GM21576 (cell line): Measurements from ENCODE around the gene KCNMA1.

Experiments
- ATAC-seq: cut with Tn5 transposase; IDR thresholded peaks from one replicate; pipeline ENCODE4 v1.9.1; 2021; ENCODE audit warnings: mild to moderate bottlenecking, moderate library complexity; ENCODE audit not compliant: unreplicated experiment

KCNMA1 gene

DNA sequence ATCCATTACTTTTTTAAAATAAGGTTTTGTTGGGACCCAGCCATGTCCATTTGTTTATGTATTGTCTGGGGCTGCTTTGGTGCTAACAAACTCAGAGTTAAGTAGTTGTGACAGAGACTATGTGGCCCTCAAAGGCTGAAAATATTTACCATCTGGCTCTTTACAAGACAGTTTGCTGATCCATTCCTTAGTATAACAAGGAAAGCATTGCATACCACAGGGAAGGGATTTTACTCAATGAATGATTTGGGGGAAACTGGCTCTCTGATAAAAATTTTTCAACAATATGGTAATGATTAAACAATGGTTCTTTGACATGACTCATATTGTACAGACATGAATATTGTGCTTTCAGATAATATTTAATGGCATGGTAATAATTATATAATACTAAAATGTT lies 738.1 kb downstream of the KCNMA1 start:
- no peak for ATAC-seq

DNA sequence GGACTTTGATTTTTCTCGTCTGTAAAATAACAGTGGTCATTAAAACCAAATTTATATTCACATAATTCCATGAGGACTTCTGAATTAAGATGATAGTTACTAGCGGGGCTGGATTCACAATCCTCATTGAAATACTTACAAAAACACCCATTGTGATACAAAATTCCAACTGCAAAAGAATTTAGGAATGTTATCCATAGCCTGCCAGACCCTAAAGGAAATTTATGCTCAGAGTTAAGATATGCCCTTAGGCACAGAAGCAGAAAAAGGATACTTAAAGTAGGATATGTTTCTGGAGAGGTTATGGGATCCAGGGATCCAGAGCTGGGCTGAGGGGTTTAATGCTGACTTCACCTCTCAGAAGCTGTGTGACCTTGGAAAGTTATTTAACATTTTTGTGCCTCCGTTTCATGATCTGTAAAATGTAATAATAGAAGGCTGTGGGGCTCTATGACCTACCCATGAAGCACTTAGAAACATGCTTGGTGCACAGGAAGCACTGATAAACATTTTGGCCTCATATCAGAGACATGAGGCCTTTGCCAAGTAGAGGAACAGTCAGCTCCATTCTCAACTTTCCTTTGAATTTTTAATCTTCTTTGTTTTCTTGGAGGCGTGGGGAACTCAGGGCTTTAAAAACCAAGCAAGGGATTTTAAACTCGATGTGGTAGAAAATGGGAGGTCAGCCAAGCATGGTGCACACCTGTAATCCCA lies 744.7 kb downstream of the KCNMA1 start:
- ATAC-seq, result no peak

DNA sequence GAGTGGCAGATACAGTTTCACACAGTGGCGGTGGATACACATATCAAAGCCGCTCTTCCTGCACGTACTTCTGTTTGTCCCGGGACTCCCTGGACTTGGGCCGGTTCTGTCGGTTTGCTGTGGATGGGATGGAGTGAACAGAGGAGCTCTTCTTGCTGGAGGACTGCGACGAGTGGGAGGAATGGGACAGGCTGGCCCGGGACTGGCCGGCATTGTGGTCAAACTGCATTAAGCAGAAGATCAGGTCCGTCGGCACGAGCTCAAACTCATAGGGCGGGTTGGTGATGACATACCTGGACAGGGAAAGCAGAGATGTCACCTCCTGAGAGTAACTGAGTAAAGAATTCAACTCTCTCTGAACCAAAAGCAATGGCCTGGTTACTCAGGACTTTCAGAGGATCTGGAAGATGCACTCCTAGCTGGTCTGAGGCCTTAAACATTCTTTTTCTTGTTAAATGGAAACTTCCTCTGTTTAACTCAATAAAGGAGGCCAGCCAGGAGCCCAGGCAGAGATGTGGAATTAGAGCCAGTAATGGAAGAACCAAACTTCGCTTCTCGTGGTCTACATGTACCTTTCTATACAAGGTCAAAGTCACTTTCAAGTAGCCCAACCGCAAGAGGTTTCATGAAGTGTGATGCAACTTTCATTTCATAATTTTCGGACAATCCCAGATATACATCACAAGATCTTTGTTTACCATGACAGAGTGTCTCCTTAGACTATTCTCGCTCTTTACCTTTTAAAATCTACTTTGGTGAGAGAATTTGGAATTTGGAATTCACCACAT lies 750.2 kb downstream of the KCNMA1 start:
- ATAC-seq, result no peak

DNA sequence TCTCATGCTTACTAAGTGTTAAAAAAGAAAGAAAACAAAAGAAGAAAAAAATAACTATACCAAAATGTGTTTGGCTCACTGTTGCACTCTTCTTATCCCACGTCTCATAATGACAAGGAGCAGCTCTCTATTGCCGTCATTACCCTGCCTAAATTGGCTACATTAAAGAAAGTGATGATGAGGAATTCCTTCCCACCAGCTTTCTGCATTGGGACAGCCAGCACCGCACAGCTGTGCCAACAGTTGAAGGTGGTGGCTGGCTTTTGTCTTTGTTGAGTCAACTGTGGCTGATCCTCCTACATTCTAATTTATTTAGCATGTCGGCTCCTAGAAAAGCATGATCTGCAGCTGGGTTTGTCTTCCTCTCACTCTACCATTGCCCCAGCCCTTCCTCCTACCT lies 751.8 kb downstream of the KCNMA1 start:
- no peak for ATAC-seq

DNA sequence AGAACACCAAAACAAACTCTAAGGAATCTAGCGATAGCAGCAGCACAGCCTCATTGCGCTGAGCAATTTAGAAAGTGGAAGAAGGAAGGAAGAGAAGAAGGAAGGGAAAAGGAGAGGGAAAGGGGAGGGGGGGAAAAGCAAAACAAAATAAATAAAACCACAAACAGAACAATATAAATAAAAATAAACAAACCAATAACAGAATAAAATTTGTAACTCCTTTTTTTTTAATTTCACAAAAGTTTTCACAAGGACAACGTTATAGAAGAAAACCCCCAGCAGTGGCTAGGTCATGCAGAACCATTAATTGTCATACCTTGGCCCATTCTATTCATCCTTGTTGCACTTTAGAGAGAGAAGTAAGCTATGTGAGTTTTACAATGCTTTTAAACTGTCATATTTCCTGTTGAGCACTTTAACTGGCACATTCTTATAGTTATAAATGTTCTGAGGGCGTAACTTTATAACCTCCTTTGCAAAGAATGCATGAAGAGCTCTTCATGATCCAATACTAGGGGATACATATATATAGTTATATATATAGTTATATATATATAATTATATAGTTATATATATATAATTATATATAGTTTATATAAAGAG lies 752.8 kb downstream of the KCNMA1 start:
- ATAC-seq, result no peak

DNA sequence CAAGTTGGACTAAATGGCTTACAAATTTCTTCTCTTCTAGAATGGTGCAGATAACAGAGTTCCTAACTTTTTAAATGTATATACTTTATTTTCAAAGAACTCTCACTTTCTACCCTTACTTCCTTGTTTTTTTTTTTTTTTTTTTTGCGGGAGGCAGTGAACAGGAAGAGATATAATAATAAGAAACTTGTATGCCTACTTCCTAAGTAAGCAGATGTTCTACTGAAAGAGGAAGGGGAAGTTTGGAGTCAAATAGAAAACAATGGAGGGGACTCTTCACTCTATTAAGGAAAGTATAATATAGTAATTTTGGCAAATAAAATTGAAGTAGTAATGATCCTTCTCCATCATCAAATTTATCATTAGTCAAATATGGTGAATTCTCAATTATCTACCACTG lies 754.0 kb downstream of the KCNMA1 start:
- no peak for ATAC-seq

DNA sequence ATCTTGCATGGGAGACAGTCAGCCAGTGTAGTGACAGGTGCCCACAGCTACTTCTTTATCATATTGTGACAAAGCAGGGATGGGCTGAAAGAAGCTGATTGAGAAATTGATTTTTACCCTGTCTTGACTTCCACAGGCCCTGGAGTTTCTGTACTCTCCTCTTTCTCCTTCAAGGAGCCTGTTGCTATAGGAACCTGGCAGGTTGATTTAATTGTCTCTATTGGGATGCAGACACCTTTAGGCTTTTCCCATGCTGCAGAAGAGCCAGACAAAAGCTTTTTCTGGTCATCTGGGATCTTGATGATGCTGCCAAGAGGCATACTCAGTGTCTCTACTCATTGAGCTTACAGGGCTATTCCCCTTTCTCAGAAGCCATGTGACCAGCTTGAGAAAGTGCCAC lies 754.8 kb downstream of the KCNMA1 start:
- ATAC-seq, result no peak

DNA sequence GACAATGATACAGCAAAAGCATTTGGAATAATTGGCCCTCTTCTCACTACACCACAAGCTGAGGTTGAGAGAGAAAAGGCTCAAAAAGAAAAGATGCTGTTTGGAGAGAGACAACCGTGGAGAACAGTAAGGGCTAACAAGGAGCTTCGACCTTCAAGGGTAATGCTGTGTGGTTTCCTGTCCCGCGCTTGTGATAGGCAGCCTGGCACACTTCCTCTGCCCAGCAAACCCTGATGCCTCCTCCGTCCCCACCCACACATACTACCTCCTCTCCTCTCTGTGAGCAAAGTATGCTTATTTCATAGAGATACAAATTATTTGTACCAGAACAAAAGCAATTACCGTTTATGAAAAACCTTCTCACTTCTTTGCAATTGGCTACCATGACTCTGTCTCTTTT lies 755.4 kb downstream of the KCNMA1 start:
- ATAC-seq, result peak; percentile 53

DNA sequence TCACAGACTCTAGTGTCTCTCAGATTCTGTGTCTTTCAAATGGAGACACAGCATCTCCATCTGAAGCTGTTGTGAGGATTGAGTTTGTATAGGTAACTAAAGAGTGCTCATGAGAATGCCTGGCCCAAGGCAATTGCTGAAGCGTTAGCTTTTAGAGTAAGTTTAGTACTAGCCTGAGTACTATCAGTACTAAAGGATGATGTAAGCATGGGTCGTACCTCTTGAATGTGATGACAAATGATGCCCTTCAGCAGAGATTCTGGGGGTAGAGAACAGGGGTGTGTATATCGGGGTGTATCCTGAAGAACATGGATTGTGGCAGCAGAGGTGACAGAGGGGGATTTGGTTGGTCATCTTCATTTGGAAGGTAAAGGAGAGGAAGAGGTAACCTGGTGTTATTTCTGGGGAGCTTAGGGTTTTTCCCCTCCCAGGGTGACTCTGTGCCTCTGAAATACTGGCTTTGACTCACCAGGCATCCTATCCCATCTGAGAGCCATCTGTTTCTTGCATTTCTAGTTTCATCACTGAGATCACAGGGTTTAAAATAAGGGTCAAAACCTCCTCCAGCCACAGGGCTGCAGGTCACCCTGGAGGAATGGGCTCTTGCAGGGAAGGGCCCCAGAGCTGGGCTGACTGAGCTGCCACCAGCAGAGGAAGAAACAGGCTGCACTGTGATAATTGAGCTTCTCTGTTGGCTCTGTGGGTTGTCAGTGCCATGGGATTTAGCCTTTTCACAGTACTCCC lies 756.0 kb downstream of the KCNMA1 start:
- peak; percentile 79 for ATAC-seq

DNA sequence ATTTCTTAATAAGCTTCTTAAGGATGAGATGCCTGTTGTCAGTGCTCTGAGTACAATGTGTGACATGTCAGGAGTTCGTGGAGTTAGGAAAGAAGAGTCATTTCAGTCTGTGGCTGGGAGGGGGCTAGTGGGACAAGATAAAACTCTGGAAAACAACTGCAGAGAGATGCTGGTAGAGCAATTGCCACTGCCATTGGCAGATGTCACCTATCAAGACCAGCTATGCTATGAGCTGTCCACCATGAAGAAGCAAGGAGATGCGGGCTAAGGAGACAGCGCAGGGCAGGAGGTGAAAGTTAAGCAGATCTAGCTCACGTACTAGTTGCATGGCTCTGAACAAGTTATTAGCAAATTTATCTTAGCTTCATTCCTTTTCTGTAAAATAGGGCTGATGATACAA lies 756.7 kb downstream of the KCNMA1 start:
- no peak for ATAC-seq

DNA sequence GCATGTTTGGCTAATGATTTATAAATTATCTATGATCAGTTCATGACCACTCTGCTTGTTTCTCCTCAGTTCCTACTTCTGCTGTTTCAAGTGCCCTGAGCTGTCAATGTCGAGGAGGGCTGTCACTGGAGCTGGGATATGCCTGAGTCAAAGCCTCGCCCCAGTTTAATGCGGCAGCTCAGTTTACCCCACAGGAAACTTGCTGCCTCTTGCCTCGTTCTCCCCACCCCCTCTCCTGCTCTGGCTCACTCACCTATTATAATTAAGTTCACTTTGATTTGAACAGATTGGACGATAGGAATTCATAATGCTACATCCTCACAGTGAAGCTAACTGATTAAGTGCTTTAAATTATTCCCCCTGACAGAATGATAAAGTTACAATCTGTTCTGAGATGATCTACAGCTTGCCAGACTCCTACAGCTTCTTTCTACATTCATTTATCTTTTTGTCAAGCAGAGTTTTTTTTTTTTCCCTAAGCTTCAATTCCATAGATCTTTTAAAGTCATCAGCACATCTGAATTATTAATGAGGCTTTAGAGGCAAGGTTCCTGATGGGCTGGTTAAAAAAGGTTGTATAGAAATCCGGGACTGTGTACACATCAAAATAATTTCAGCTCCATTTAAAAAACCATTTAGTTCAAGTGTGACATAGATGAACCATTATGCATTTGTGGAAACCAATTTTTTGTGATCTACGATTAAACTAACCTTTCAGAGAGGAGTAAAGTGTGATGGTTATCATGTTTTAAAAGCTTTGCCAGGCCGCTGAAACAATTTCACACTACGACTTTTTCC lies 758.3 kb downstream of the KCNMA1 start:
- ATAC-seq, result no peak

DNA sequence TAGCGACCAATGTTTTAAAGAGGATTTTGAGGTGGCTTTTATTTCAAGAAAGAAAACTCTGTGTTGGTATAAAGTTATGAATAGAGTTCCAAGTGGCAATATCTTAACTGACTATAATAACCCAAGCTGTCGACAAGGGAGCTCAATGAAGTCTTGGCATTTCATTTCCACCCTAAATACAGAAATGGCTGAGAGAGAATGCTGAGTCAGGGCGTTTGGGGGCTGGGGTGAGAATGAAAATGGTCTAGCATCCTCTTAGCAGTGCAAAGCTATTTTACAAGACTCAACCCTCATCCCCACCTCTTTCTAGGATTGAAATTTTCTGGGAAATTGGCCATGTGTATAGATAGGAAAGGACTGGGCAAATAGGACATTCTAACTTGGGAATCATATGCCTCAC lies 759.1 kb downstream of the KCNMA1 start:
- ATAC-seq, result no peak

DNA sequence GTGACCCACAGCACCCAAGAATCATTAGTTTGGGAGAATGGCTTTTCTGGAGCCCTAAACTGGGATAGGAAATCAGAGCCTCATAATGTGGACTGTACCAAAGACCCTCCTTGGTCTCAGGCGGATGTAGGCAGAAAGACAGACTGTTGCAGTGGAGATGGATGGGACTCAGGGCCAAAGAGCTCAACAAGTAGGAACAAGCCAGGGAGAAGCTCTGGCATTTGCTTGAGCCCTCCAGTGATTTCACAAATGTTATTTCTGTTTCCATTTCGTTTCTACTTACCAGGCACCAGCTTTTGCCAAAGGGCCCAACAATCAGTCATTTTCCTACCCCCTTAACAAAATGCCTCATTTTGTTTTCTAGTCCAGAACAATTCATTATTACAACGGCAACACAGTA lies 762.7 kb downstream of the KCNMA1 start:
- no peak for ATAC-seq

DNA sequence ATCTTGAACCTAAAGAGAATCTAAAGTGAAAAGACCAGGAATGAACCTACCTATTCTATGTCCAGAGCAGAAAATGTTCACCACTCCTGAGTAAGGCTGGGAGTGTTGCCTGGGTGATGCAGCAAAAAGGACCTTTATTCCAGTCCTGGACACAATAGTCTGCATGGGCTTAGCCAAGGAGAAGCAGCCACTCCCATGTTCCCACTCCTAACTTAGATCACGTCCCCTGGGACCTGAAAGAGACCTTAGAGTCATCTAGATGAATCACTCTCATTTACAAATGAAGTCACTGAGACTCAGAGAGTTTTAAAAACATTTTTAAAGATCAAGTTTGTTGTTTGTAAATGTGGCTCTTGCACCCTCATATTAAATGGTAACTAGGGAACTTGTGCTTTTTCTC lies 763.4 kb downstream of the KCNMA1 start:
- ATAC-seq, result no peak

DNA sequence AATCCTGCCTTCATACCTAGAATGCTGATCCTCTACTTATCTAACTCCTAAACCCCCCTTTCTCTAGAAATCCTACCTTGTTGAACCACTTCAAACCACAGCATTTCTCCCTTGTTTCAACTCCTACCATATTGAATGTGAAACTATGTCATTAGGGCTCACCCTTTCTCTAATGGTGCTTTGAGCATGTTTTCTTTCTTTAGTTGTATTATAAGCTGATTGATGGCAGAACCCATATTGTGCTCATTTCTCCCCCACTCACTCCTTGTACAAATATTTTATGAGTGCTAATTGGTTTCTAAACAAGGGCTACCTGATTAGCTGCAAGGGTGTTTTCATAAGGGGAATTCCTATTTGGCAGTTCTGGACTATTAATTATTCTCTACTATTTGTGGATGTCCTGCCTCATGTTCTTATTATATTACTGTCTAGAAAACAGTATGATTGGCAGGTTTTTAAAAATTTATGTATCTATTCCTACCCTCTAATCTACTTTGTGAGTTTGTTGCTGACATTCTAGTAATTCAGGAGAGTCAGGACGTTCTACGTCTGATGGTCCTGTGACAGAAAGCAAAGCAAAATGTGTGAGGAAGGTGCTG lies 765.8 kb downstream of the KCNMA1 start:
- ATAC-seq, result no peak

DNA sequence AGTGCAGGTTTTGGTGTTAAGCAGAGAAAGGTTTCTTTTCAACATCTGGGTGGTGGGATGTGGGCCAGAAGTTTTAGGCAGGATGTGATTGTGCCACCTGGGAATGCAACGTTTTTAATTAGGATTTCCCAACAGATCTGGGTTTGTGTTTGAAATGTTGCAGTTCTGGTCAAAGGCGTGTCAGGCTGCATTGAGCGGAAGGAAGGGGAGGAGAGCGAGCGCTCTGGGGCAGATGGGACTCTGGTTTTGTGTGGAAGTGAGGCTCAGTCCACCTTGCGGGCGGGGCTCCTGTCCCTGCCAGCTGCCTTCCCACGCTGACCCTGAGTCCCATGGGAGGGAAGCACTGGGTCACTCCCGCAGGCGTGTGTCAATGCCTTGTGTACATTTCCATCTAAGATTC lies 767.7 kb downstream of the KCNMA1 start:
- ATAC-seq, result no peak

DNA sequence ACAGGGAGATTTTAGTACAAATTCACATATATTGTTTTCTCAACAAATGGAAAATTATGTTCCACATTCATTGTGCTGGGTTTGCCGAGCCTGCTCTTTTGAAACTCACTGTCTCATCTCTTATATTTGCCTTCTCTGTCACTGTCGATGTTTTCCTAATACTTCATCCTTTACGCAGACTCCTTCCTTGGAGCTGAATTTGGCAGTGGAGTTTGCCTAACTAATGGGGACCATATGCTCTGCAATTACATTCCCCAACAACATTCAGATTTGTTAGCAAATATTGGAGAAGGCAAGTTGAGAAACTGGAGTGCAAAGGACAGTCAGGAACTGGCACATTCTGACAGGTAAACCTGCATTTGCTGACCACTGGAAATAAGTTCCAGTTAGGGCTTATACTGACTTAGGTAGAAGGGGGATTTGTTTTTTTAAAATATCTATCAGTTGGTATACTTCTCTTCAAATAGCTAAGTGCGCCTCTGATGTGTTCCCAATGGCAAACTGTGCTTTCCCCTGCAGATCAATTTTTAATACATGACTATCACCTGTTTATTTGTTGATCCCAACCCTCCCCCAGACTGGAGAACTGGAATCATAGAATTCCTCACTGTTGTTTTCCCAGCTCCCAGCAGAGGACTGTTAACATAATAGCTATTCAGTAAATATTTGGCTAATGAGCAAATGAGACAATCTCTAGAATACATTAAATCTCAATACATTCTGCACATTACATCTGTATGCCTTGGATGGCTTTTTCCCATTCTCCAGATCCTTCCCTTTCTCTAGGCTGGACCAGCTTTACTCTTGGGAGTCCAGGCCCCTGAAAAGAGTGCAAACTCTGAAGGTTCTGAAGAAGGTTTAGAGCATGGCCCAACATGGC lies 769.3 kb downstream of the KCNMA1 start:
- ATAC-seq, result no peak

DNA sequence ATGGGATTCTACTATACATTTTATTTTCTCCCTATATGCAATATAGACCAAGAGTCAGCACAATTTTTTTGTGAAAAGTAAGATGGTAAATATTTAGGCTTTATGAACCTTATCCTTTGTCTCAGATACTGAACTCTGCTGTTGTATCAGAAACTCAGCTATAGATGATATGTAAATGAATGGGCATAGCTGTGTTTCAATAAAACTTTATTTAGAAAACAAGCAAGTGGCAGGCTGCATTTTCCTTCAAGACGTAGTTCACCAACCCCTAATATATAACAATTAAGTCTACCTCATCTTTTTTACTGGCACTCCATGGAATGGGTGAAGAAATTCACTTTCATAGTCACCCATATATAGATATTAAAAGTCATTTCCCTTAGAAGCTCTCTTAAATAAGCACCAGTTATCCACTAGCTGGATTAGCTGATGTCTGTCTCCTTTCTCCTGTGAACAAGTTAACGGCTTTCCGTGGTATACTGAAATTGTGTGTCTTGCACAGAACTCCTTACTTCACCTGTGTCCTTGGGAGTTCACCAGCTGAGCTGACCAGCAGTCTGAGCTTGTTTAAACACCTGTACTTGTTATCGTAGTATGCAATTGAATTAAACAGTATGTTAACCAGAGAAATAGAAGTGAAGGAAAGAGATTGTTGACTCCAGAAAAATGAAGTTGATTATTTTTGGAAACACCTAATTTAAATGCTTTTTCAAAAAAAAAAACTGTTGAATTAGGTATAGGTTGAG lies 770.6 kb downstream of the KCNMA1 start:
- no peak for ATAC-seq

DNA sequence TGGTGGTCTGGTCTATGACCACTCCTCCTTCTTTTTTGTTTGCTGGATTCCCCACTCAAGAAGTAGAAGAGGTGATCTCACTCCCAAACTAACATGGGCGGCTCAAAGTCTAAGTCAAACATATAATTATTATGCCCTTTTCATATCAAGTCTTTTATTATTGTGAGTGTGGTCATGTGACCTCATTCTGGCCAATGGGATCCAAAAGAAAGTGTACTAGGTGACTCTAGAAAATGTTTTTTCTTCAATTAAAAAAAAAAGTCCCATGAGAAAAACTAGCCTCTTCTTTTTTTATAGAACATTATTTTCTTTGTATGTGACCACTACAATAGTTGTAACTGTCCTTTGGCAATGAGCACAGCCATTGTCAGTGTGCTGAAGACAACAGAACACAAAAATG lies 772.7 kb downstream of the KCNMA1 start:
- no peak for ATAC-seq
